ENCODE data around the gene CAMTA1. TPM values are rescaled to one million over a fixed set of nuclear protein-coding genes. Genes with fewer than 3 reads are reported as not detected.

The CAMTA1 gene
- total RNA-seq, 6 donors from 2014 or later: 38.8 to 74.0 (median 46.1) TPM

DNA sequence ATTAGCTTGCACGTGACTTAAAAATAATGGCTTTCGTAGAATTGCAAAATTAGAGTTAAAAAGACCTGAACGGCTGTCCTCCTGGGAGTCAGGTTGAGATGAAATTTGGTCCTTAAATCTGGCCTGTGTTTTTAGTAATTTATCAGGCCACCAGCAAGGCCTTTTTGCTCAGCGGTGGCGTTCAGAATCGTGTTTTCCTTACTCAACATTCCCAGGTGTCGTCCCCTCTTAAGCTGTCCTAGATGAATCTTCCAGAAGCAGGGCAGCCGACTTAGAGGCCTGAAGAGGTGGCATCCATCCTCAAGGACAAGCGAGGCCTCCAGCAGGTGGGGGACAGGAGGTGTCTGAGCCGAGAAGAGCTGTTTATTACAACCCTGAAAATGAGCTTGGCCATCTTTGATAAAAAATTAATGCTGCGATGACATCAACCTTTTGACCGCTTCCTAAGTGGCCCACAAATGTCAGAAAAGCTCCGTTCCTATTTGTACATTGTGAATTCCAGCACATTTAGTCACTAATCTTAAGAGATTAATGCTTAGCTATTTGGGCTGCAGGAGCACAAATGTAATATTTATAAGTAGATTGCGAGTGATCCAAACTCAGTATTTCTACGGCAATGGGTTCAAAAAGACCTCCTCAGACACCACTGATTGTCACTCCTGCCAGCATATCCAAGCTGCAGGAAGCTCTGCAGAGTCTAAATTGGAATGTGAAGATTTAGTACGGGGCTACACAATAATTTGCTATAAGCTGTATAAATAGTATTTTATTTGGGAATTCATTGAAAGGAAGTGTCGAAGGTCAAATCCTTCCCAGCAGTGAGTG, 641.7 kb downstream of the CAMTA1 start:
- no peak overlapping the region for H3K4me3 ChIP-seq
- H3K9me3 ChIP-seq: no peaks in the 10 kb centered on the region
- WGBS, 2 donors: 82 to 90% methylated on average over 17 of the region's 17 CpGs
- H3K4me1 ChIP-seq: no peaks in the 10 kb centered on the region
- no peak for DNase-seq
- no peaks in the 10 kb centered on the region for H3K27me3 ChIP-seq
- TF ChIP-seq POLR2A (IDR thresholded peaks at IDR 0.05) (no peak), EP300 (IDR thresholded peaks at IDR 0.05) (no peak), POLR2AphosphoS5 (IDR thresholded peaks at IDR 0.05) (no peak)
- TF ChIP-seq, protein P1, sequence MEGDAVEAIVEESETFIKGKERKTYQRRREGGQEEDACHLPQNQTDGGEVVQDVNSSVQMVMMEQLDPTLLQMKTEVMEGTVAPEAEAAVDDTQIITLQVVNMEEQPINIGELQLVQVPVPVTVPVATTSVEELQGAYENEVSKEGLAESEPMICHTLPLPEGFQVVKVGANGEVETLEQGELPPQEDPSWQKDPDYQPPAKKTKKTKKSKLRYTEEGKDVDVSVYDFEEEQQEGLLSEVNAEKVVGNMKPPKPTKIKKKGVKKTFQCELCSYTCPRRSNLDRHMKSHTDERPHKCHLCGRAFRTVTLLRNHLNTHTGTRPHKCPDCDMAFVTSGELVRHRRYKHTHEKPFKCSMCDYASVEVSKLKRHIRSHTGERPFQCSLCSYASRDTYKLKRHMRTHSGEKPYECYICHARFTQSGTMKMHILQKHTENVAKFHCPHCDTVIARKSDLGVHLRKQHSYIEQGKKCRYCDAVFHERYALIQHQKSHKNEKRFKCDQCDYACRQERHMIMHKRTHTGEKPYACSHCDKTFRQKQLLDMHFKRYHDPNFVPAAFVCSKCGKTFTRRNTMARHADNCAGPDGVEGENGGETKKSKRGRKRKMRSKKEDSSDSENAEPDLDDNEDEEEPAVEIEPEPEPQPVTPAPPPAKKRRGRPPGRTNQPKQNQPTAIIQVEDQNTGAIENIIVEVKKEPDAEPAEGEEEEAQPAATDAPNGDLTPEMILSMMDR (IDR thresholded peaks at IDR 0.05): no peak
- no peak overlapping the region for H3K27ac ChIP-seq
- ATAC-seq (ENCODE audit: low FRiP score in 2 of 2): no peak
- H3K36me3 ChIP-seq: no peaks in the 10 kb centered on the region

DNA sequence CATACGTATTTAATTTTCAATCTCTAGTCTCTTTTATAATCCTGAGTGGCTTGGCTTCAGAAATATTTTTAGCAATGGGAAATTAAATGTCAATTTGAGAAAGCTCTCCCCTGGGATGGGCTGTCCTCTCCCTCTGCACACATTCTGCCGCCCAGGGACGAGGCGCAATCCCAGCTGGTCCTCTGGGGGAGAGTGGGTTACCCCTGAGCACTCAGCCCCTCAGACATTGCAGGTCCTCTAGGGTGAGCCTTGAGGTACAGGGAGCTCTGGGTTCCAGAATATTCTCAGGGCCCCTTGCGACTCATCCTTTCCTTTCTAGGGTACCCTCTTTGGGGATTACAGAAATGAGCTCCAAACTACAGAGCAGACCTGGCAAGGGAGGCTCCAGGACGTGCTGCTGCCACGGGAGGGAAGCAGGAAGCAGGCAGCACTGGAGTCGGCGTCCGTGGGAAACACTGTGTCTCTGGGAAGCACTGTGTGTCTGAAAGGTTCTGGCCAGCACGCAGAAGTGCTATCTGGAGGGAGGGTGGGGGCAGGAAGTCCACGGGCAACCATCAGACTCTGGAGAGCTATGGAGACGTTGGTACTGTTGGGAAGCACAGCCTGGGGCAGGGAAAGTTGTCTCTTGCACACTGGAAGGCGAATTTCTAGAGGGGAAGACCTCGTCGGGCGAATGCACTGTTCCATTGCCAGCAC, 642.5 kb downstream of the CAMTA1 start:
- no peaks in the 10 kb centered on the region for H3K9me3 ChIP-seq
- no peak for DNase-seq
- ATAC-seq (ENCODE audit: low FRiP score in 2 of 2): no peak
- no peaks in the 10 kb centered on the region for H3K36me3 ChIP-seq
- no peak overlapping the region for H3K27ac ChIP-seq
- WGBS, 2 donors: 64 to 74% methylated on average over 16 to 17 of the region's 17 CpGs
- no peak overlapping the region for H3K4me3 ChIP-seq
- no peak for TF ChIP-seq POLR2A (IDR thresholded peaks at IDR 0.05)
- no peak for TF ChIP-seq EP300 (IDR thresholded peaks at IDR 0.05)
- TF ChIP-seq, protein P1 (IDR thresholded peaks at IDR 0.05): no peak
- no peak for TF ChIP-seq POLR2AphosphoS5 (IDR thresholded peaks at IDR 0.05)
- no peaks in the 10 kb centered on the region for H3K27me3 ChIP-seq
- H3K4me1 ChIP-seq: no peaks in the 10 kb centered on the region

DNA sequence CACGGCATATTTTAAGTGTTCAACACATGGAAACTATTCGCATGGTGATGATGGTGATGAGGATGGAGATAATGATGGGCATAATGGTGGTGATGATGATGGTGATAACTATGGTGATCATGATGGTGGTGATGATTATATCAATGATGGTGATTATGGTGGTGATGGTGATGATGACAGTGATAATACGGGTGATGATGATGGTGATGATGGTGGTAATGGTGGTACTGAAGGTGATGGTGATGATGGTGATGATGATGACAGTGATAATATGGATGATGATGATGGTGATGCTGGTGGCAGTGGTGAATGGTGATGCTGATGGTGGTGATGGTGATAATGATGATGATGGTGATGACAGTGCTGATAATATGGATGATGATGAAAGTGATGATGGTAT, 644.0 kb downstream of the CAMTA1 start:
- ATAC-seq (ENCODE audit: low FRiP score in 2 of 2): no peak
- 94 to 95% methylated on average over 3 of the region's 3 CpGs for WGBS, 2 donors
- TF ChIP-seq EP300 (IDR thresholded peaks at IDR 0.05) (no peak), POLR2AphosphoS5 (IDR thresholded peaks at IDR 0.05) (no peak), POLR2A (IDR thresholded peaks at IDR 0.05) (no peak)
- TF ChIP-seq, protein P1 (IDR thresholded peaks at IDR 0.05): no peak

DNA sequence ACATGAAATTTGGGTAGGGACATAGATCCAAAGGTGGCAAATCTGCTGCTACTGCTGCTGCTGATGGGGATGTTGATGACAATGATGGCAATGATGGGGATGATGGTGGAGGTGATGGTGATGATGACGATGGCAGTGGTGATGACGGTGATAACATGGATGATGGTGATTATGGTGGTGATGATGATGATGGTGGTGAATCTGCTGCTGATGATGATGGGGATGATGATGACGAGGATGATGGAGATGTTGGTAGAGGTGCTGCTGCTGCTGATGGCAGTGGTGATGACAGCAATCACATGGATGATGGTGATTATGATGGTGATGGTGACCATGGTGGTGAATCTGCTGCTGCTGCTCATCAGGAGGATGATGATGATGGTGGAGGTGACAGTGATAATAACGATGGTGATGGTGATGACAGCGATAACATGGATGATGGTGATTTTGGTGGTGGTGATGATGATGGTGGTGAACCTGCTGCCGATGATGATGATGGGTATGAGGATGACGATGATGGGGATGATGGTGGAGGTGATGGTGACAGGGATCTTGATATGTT, 644.9 kb downstream of the CAMTA1 start:
- H3K27me3 ChIP-seq: no peaks in the 10 kb centered on the region
- WGBS, 2 donors: 81 to 95% methylated on average over 6 to 7 of the region's 7 CpGs
- H3K9me3 ChIP-seq: no peaks in the 10 kb centered on the region
- no peak overlapping the region for H3K27ac ChIP-seq
- H3K4me3 ChIP-seq: no peak overlapping the region
- ATAC-seq (ENCODE audit: low FRiP score in 2 of 2) (no peak), DNase-seq (no peak)
- H3K36me3 ChIP-seq: no peaks in the 10 kb centered on the region
- no peak for TF ChIP-seq POLR2A (IDR thresholded peaks at IDR 0.05)
- TF ChIP-seq, protein P1 (IDR thresholded peaks at IDR 0.05): no peak
- no peak for TF ChIP-seq EP300 (IDR thresholded peaks at IDR 0.05)
- no peak for TF ChIP-seq POLR2AphosphoS5 (IDR thresholded peaks at IDR 0.05)
- no peaks in the 10 kb centered on the region for H3K4me1 ChIP-seq

More for the DNA sequence above, 644.0 kb downstream of the CAMTA1 start:
- Histone ChIP-seq H3K4me1 (no peaks in the 10 kb centered on the region), H3K36me3 (no peaks in the 10 kb centered on the region), H3K4me3 (no peak overlapping the region), H3K9me3 (no peaks in the 10 kb centered on the region), H3K27me3 (no peaks in the 10 kb centered on the region), H3K27ac (no peak overlapping the region)
- no peak for DNase-seq

Measured in upper lobe of left lung (tissue), 6 donors.